Mucosa of rectum (tissue), 2 donors: ENCODE data around the gene INPP5E.

ENCODE experiments used
- H3K27ac ChIP-seq, 2 donors: one replicate each; pipeline ENCODE4 v1.7.0; 2013; ENCODE audit warnings: inconsistent platforms in 2 of 2, low read depth in 2 of 2, low read length in 2 of 2
- H3K27me3 ChIP-seq, 2 donors: one replicate each; pipeline ENCODE4 v1.7.0; 2013; ENCODE audit warnings: low read length in 2 of 2; ENCODE audit not compliant: control insufficient read depth in 2 of 2, insufficient read depth in 2 of 2
- H3K36me3 ChIP-seq, 2 donors: one replicate each; pipeline ENCODE4 v1.7.0; 2013; ENCODE audit warnings: low read length in 2 of 2; ENCODE audit not compliant: control insufficient read depth in 2 of 2, insufficient read depth in 2 of 2
- H3K4me1 ChIP-seq, 2 donors: one replicate each; pipeline ENCODE4 v1.7.0; 2013; ENCODE audit warnings: low read length in 2 of 2, mild to moderate bottlenecking in 1 of 2; ENCODE audit not compliant: control insufficient read depth in 2 of 2, insufficient read depth in 2 of 2
- H3K4me3 ChIP-seq, 2 donors: one replicate each; pipeline ENCODE4 v1.7.0; 2013; ENCODE audit warnings: low read length in 2 of 2
- H3K9ac ChIP-seq, 2 donors: one replicate each; pipeline ENCODE4 v1.7.0; 2013; ENCODE audit warnings: low read length in 2 of 2, low read depth in 1 of 2, mild to moderate bottlenecking in 1 of 2
- H3K9me3 ChIP-seq, 2 donors: one replicate each; pipeline ENCODE4 v1.7.0; 2013; ENCODE audit warnings: low read length in 2 of 2; ENCODE audit not compliant: control insufficient read depth in 2 of 2
- donor health status: healthy.
- donor health status: Normal muscosa, but diverticular disease.

INPP5E gene

GRCh38 chr9:136459425-136459824, 19.8 kb upstream of the INPP5E start:
- no peaks in the 10 kb centered on the region for H3K9me3 ChIP-seq
- H3K27me3 ChIP-seq: no peaks in the 10 kb centered on the region
- H3K4me1 ChIP-seq: no peaks in the 10 kb centered on the region
- H3K9ac ChIP-seq: no peak overlapping the region
- H3K36me3 ChIP-seq: peaks cover 68 to 88% of the 10 kb centered on the region in 2 donors
- no peak overlapping the region for H3K4me3 ChIP-seq
- no peak overlapping the region for H3K27ac ChIP-seq

DNA sequence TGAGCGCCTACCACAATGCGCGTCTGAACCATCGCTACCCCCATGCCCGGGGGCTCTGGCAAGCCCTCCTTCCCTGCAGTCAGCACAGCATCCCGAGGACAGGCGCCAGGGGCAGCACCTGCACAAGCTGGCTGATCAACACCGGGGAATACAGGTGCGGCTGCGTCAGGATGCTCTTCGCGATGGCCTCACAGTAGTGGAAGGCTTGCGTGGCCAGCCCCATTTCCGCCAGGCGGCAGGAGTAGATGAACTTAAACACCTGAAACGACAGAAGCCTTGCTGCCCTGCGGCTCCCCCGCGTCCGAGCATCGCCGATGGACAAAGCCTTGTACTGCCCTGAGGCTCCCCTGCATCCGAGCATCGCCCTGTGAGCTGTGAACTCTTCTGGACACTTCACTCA, 17.7 kb upstream of the INPP5E start:
- no peaks in the 10 kb centered on the region for H3K9me3 ChIP-seq
- no peaks in the 10 kb centered on the region for H3K4me1 ChIP-seq
- no peak overlapping the region for H3K27ac ChIP-seq
- H3K9ac ChIP-seq: no peak overlapping the region
- no peak overlapping the region for H3K4me3 ChIP-seq
- H3K36me3 ChIP-seq: peaks cover 62 to 82% of the 10 kb centered on the region in 2 donors
- H3K27me3 ChIP-seq: no peaks in the 10 kb centered on the region

DNA sequence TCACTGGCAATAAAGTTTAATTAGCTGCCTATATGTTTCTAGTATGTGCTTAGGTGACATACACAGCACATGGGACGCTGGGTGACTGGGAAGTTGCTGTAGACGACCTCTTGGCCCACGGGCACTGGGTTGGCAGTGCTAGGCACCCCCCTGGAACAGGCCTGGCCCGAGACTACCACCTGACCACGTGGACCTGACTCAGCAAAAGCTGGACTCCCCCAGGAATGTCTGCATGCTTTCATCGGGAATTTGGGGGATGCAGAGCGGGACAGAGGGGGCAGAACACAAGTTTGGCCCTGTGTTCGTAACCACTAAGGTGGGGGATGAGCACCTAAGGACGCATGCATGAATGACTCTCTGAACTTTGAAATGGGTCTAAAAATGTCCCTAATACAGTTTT, 16.6 kb upstream of the INPP5E start:
- no peak overlapping the region for H3K27ac ChIP-seq
- H3K4me1 ChIP-seq: no peaks in the 10 kb centered on the region
- H3K9me3 ChIP-seq: no peaks in the 10 kb centered on the region
- H3K4me3 ChIP-seq: no peak overlapping the region
- no peaks in the 10 kb centered on the region for H3K27me3 ChIP-seq
- H3K9ac ChIP-seq: no peak overlapping the region
- H3K36me3 ChIP-seq: peaks cover 61 to 80% of the 10 kb centered on the region in 2 donors

DNA sequence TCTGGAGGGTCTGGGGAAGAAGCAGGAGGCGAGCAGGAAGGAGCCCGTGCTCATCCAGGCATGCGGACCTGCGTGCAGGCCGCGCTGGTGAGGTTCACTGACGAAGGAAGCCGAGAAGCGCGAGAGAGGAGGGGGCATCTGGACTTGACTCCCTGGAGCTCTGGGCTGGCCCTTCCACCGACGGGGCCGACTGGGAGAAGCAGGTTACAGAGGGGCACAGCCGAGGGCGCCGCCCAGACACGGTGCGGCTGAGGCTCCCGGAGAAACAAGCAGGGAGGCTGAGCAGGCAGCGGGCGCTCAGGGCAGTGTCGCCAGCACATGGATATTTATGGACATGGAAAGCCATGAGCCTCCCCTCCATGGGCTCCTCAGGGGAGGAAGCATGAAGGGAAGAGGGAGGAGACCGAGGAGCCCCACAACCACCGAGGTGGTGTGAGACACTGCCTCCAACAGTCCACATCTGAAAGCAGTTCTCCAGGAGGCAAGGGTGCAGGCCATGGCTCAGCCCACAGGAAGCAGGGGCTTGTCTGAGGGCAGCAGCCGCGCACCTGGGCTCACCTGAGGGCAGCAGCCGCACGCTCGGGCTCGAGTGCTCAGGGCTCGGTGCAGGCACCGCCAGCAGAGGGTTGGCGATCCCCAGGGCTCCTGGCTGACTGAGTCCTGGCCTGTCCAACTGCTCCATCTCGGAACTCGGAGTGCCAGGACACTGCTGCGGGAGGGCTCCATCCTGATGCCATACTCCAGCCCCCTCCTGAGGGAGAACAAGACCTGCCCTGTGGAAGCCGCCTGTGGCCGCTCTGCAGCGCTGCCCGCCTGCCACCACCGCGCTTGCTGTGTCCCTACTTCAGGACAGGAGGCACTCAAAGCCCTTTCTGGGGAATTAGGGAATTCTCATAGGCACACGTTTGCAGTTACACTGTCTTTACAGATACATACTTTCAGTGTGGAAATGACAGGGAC, 15.7 kb upstream of the INPP5E start:
- Histone ChIP-seq H3K36me3 (peaks cover 65 to 81% of the 10 kb centered on the region in 2 donors), H3K27me3 (no peaks in the 10 kb centered on the region), H3K27ac (no peak overlapping the region), H3K4me1 (no peaks in the 10 kb centered on the region), H3K4me3 (no peak overlapping the region), H3K9ac (no peak overlapping the region), H3K9me3 (no peaks in the 10 kb centered on the region)

GRCh38 chr9:136454026-136454796, 14.6 kb upstream of the INPP5E start:
- H3K4me3 ChIP-seq: no peak overlapping the region
- no peak overlapping the region for H3K9ac ChIP-seq
- no peaks in the 10 kb centered on the region for H3K27me3 ChIP-seq
- H3K36me3 ChIP-seq: peaks cover 64 to 77% of the 10 kb centered on the region in 2 donors
- no peaks in the 10 kb centered on the region for H3K9me3 ChIP-seq
- no peak overlapping the region for H3K27ac ChIP-seq
- H3K4me1 ChIP-seq: no peaks in the 10 kb centered on the region

DNA sequence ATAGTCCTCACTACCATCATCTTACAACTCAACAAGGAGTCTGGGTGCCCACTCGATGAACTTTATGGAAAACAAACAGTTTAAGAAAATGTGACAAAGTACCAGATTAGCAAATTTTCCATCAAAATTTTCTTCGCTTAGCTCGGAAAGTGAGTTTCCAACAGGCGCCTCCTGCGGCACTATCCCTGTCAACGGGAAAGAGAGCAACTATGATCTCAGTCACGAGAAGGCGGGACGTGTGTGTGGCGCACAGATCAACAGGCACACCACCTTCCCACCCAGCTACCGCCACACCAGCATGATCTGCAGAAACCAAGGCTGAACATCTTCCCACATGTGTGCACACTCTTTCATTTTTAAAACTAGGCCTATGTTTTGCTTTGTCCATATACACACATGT, 13.7 kb upstream of the INPP5E start:
- Histone ChIP-seq H3K4me3 (no peak overlapping the region), H3K27me3 (no peaks in the 10 kb centered on the region), H3K4me1 (no peaks in the 10 kb centered on the region), H3K9me3 (no peaks in the 10 kb centered on the region), H3K36me3 (peaks cover 66 to 76% of the 10 kb centered on the region in 2 donors), H3K27ac (no peak overlapping the region), H3K9ac (no peak overlapping the region)

- no peak overlapping the region for H3K27ac ChIP-seq
- no peaks in the 10 kb centered on the region for H3K4me1 ChIP-seq
- no peaks in the 10 kb centered on the region for H3K9me3 ChIP-seq
- H3K9ac ChIP-seq: no peak overlapping the region
- H3K36me3 ChIP-seq: peaks cover 74 to 80% of the 10 kb centered on the region in 2 donors
- no peaks in the 10 kb centered on the region for H3K27me3 ChIP-seq
- H3K4me3 ChIP-seq: no peak overlapping the region
These were observed 11.7 kb upstream of the INPP5E start for GRCh38 chr9:136451221-136451877.

DNA sequence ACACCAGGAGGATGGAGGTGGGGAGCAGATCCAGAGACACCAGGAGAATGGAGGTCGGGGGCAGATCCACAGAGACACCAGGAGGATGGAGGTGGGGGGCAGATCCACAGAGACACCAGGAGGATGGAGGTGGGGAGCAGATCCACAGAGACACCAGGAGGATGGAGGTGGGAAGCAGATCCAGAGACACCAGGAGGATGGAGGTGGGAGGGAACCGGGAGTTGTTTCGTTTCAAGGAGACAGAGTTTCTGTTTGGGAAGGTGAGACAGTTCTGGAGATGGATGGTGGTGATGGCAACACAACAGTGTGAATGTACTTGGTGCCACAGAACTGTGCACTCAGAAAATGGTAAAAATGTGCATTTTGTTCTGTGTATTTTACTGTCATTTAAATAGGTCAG, 9.0 kb upstream of the INPP5E start:
- Histone ChIP-seq H3K4me3 (no peak overlapping the region), H3K27me3 (no peaks in the 10 kb centered on the region), H3K27ac (no peak overlapping the region), H3K9me3 (no peaks in the 10 kb centered on the region), H3K4me1 (no peaks in the 10 kb centered on the region), H3K36me3 (peaks cover 63 to 74% of the 10 kb centered on the region in 2 donors), H3K9ac (no peak overlapping the region)

GRCh38 chr9:136447173-136447778, 7.6 kb upstream of the INPP5E start:
- H3K9ac ChIP-seq: no peak overlapping the region
- H3K9me3 ChIP-seq: no peaks in the 10 kb centered on the region
- no peaks in the 10 kb centered on the region for H3K27me3 ChIP-seq
- no peaks in the 10 kb centered on the region for H3K4me1 ChIP-seq
- H3K27ac ChIP-seq: no peak overlapping the region
- peaks cover 62 to 81% of the 10 kb centered on the region in 2 donors for H3K36me3 ChIP-seq
- H3K4me3 ChIP-seq: no peak overlapping the region
